Inflammatory macrophage treated with lipopolysaccharide for 1 hour (primary cell): ENCODE data around the gene MAML1.
A peak's percentile ranks its signal among the peaks of the same experiment; 100 is the strongest.
"Not testable (repeated sequence)": the region's sequence is repeated elsewhere in the genome, so short reads cannot be mapped to it uniquely, and the experiment has no call there.

Experiments
- DNase-seq, 2 donors: peaks; one replicate each; pipeline ENCODE4 v3.0.0-alpha.2; 2020 to 2022

MAML1 gene

DNA sequence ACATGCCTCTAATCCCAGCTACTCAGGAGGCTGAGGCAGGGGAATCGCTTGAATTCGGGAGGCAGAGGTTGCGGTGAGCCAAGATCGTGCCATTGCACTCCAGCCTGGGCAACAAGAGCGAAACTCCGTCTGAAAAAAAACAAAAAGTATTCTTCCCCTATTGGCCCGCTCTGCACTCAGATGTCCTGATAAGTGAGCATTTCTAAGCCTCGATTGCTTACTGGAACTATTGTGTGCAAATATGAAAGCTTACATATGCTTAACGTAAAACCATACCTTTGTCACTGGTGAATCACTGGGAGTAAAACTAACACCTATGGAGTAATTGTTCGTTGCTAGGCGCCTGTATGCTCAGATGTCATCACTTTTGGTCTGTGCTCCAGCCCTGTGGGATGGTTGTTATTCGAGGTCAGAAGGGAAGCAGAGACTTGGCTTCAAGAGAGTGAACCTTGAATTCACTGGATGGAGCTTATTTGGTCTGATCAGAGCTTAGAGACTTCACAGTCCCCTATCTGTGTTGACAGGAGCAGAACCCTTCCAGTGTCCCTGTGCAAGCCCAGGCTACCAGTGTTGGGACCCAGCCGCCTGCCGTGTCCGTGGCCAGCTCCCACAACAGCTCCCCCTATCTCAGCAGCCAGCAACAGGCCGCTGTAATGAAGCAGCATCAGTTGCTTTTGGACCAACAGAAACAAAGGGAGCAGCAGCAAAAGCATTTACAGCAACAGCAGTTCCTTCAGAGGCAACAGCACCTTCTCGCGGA is 35.9 kb downstream of the MAML1 start:
- no peak for DNase-seq

DNA sequence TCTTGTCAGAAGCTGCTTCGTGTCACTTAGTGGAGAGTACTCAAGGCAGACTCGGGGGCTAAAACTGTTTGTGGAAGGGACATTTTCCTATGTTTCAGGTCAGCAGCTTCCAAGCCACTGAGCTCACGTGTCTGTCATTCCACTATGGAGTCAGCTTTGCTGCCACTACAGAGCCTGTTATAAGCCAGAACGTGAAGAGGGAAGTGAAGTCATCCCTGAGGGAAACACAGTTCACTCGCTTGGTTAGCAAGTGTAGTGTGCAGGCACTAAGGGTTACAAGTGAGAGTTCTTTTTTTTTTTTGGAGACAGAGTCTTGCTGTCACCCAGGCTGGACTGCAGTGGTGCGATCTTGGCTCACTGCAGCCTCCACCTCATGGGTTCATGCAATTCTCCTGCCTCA is 36.6 kb downstream of the MAML1 start:
- peak; percentile 56 to 80 for DNase-seq

DNA sequence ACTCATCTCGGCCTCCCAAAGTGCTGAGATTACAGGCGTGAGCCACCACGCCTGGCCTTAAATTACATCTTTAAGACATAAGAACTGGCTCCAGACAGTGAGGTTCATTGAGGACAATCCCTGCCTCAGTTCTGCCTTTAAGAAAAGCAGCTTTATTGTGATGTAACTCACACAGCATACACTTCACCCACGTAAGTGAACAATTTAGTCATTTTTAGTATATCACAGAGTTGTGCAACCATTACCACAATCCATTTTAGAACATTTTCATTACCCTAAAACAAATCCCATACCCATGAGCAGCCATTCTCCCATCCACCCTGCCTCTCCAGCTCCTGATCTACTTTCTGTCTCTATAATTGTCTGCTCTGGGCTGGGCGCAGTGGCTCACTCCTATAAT is 37.2 kb downstream of the MAML1 start:
- peak; percentile 76 to 88 for DNase-seq

DNA sequence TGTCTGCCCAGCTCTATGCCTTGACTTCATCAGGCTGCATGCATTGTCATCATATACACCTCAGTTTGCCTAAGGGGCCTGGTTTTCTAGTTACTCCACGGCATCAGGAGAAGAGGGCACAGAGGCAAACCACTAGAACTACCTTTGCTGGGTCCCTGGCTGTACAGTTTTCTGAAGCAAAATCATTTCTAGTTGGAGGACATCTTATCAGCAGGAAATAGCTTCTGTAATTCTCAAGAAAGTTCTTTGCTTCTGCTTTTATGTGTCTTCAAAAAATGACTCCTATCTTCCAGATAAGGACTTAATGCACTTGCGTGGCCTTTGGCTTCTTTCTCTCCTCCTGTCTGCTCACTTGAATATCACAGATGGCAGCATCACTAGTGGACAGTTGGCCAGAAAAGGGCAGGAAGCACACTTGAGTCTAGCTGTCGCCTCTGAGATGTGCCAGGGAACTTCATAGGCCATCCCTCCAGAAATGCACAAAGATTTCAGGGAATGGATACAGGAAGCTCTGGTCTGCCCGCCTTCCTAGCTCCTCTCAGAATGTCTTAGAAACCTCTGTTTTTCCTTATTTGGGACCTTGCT is 38.8 kb downstream of the MAML1 start:
- DNase-seq = no peak

DNA sequence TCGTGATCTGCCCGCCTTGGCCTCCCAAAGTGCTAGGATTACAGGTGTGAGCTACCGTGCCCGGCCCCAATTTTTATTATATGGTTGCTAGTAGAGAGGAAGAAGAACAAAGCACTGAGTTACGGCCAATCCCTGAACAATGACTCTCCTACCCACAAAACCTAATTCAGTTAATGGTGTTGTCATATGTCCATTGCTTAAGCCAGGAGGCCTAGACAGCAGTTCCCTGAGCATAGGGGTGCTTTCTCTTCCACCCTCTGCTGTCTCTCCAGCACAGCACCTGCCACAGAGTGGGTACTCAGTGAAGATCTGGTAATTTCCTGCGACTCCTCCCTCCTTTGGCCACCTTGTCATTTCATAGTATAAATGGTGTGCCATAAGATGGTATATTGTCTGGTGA is 39.7 kb downstream of the MAML1 start:
- peak; percentile 33 to 60 for DNase-seq

DNA sequence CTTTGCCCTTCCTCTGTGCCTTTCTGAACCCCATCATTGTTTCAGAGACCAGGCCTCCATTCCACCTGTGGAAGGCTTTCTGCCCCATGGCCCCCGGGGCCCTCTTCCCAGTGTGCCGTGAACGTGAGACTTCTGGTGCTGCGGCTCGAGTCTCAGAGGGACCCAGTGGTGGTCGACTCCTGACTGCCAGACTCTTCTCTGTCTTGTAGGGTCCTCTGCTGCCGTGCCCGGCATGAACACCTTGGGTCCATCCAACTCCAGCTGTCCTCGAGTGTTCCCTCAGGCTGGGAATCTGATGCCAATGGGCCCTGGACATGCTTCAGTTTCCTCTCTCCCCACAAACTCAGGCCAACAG is 41.0 kb downstream of the MAML1 start:
- DNase-seq = no peak

DNA sequence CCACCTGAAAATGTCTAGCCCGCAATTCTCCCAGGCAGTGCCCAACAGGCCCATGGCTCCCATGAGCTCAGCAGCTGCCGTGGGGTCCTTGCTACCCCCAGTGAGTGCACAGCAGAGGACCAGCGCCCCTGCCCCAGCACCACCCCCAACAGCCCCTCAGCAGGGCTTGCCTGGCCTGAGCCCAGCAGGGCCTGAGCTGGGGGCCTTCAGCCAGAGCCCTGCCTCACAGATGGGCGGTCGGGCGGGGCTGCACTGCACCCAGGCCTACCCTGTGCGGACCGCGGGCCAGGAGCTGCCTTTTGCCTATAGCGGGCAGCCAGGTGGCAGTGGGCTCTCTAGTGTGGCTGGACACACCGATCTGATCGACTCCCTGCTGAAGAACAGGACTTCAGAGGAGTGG is 41.8 kb downstream of the MAML1 start:
- DNase-seq = no peak

DNA sequence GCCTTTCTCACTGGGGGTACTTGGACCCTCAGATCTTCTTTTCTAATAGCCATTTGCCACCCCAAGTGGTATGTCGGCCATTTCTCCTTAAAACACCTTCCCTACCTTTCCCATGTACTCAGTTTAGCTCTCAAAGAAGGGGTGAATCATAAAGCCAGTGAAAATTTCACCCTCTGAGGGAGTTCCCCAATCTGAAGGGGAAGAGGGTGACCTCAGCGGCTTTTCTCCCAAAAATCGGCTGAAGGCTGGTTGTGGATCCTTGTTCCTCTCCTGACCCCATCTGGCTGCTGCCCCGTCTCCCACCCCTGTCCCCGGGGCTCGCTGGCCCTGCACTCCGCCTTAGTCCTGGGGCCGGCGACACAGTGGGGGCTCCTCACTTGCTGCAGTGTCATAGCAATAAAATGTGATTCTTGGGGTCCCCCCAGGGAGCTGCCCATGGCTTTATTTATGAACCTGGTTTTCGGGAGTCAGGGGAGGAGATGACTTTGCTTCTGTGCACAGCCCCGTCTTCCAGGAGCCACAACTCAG is 43.9 kb downstream of the MAML1 start:
- peak; percentile 64 to 74 for DNase-seq

DNA sequence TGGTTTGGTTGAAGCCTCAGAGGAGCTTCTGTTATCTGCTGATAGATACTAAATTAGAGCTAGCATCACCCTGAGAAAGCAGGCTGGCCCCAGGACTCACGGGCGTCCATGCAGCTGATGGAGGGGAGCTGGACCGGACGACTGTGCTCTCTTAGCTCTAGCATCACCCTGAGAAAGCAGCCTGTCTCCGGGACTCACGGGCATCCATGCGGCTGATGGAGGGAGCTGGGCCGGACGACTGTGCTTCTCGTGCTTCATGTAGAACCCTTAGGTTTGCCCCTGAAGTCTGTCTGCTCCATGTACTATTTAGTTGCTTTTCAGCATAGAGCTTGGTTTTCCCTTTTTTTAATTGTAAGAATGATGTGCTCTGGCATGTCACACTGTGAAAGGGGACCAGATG is 44.8 kb downstream of the MAML1 start:
- DNase-seq = no peak

DNA sequence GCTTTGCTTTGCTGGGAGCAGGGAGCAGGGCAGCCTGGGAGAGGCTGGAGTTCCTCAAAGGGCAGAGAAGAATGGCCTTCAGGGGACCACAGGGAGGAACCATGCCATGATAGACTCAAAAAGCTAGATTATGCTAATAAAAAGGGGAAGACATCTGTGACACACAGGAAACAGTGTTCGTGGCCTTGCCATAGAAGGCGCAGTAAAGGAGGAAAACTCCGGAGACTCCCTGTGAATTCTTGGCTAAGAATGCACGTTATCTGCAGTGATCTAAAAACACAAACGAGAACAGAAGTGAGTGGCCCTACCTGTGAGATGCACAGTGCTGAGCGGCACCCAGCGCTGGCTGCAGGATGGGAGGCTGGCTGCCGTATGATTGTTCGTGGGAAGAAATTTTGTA is 45.3 kb downstream of the MAML1 start:
- peak; percentile 58 to 64 for DNase-seq

DNA sequence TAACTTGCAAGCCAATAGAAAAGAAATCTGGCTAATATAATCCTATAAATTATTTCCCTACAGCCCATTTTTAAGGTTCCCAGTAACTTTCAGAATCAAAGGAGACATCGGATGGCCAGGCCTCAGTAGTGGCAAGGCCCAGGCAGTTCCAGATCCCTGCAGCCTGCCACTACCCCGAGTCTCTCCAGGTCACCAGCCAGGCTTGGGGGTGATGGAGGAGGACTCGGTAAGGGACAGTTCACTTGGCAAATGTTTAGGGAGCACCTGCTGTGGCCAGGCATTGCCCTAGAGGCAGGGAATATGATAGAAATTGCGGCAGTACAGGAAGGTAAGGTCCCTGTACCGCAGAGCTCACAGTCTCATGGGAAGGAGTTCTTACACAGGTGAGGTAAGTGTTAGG is 46.0 kb downstream of the MAML1 start:
- DNase-seq = no peak

DNA sequence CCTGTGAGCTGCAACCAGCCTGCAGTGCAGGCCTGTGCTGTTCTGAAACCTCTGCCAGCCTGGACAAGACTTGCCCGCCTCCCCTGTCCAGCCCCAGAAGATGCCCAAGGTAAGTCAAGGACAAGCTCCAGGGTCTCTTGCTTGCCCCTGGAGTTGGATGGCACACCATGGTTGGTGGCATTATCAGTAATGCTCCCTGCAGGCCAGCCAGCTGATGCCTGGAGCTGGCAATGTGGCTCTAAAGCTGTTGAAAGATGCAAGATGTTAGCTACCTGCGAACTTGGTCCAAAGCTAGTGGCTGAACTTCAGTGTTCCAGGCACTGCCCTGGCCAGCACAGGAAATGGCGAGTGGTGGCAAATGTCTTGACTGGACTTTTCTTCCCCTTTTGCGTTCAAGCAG is 47.2 kb downstream of the MAML1 start:
- no peak for DNase-seq

DNA sequence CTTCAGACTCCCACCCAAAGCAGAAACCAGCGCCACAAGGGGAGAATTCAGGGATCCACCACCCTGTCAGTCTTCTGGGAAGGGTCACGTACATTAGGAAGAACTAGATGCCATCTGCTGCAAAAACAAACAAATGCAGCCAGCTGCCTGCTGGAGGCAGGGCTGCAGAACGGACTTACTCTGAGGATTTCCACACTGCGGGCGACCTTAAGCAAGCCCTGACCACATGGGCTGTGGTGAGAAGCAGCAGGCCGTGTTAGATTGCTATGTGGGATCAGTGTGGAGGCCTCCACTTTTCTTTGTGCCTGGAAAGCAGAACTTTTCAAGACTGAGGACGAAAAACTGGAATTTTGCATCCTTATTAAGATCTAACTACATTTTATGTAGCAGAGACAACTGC is 47.7 kb downstream of the MAML1 start:
- peak; percentile 83 to 84 for DNase-seq

DNA sequence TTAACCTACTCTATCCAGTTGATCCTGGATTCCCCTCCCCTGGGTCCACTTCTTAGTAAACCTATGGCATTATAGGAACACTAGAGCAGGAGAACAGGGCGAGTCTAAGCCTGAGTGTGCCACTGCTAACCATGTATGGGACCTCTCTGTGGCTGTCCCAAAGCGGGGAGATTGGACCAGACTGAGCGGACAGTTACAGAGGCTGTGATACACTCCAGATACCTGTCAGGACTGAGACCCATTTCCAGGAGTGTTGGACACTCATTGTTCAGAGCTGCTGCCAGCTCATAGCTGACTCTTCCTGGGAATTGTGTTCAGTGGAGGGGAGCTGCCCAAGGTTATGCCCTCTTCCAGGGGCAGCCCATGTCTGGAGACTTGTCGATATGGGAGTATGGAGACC is 49.2 kb downstream of the MAML1 start:
- no peak for DNase-seq

DNA sequence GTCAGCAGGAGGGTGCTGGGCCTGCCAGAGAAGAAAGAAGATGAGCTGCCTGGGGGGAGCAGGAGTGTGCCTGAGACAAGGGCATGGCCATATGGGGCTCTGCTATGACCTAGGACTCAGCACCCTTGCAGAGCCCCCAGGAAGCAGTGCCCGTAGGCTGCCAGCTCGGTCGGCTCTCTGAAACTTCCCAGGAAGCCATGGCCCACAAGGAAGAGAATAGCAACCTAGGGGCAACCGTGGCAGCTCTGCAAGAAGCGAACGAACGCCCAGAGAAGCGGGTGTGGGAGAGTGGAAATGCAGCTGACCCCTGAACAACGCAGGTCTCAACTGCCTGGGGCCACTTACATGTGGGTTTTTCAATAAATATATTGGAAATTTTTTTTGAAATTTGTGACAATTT is 50.5 kb downstream of the MAML1 start:
- DNase-seq = no peak

DNA sequence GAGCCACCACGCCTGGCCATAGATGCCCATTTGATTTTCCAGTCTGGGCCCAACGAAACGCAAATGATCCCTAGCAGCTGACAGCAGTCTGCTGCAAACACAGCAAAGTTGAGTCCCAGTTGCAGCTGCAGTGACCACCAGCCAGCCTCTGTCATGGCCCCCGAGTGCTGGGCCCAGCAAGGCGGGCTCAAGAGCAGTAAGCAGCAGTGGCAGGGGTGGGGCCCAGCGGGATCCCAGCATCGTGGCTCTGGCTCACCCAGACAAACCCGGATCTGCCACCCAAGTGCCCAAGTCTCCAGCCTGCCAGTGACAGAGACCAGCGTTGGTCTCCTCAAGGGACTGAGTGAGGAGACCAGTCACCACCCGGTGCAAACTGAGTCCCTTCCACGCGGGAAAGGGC is 54.2 kb downstream of the MAML1 start:
- DNase-seq = no peak

DNA sequence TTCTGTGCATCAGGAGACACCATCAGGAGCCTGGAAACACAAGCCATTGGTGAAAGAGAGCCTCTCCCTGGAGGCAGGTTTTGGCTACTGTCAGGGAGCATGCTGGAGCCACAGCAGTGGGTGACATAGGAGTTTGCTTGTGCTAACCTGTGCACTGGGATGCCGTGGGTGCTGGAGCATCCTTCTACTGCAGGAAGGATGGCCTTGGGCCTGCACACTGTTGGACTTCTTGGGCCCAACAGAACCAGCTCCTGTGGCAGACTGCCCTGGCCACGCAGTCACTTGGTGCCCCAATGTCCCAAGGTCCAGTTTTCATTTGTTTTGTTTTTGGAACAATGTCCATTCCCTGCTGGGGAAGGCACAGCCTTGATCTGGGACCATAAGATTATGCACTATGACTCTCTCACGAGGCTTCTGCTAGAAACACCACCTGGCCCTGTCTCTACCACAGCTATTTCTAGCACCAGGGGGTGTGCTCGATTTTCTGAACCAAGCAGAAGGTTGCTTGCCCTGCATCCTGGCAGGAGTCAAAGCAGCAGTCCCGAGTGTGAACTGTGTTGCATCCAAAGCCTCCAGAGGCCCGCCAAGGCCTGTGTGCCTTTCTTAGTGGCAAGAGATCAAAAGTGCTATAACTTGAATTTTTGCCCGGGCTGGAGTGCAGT is 55.7 kb downstream of the MAML1 start:
- DNase-seq = no peak

DNA sequence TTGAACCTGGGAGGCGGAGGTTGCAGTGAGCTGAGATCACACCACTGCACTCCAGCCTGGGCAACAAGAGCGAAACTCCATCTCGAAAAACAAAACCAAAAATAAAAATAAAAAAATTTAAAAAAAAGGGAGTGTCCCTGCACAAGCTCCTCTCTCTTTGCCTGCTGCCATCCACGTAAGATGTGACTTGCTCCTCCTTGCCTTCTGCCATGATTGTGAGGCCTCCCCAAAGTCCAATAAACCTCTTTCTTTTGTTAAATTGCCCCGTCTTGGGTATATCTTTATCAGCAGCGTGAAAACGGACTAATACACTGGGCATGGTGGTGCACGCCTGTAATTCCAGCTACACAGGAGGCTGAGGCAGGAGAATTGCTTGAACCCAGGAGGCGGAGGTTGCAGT is 56.7 kb downstream of the MAML1 start:
- DNase-seq = not testable (repeated sequence)

DNA sequence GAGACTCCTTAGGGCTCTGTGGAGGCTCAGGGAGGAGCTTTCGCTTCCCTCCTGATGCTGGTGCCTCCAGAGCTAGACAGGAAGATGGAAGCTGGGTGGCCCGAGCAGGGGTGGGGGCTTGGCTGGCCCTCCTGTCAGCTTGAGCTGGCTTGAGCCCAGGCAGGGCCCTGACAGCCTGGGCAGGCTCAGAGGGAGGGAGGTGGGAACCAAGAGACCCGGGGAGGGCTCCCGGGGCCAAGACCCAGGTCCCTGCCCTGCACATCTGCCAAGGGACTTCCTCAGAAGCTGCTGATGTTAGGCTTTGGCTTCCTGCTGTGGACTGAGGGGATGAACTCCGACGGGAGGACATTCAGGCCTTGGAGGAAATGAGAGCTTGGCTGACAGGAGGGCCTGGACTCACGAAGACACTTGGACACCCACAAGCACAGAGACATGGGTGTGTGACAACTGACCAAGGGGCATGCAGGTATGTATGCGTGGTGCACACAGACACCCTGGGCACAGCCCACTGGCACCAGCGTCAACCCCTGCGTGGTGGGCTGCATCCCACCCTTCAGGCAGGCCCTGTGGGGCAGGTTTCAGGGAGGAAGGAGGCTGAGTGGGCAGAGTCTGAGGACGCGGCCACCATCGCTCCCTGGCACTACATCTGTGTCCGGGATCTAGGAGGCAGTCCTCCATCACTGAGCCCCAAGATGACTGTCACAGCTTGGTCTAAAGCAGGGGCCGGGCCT is 59.4 kb downstream of the MAML1 start:
- no peak for DNase-seq

DNA sequence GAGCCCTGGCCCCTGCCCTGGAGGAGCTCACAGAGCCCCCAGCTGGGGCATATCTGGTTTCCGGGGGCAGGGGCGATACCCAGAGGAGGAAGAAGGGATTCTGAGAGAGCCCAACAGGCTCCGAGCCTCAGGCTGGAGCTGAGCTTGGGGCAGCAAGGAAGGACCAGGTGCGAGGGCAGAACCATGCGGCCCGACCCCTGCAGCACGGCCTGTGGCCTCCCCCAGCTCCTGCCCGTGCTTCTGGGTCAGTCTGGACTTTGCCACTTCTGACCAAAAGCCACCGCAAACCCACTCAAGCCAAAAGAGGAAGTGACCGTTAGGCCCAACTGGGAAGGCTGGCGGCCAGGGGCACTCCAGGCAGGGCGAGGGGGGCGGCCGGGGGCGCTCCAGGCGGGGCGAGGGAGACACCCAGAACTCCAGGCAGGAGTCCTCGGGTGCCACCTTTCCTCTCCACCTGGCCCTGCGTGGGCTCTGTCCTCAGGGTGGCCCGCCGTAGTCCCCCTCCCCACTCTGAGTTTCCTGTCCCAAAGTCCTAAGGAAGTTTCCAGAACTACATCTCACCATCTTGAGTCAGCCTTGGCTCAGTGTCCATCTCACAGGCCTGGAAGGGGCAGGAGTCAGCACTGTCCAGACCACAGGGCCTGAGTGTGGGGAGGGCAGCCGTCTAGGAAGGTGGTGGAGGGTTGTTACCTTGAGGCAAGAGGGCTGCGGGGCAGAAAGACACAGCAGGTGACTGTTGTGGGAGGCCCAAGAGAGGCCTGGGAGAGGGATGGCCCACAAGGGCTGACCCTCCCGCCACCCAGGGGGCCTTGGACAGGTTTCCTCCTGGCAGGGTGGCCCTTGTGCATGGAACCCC is 60.2 kb downstream of the MAML1 start:
- peak; percentile 31 to 52 for DNase-seq

DNA sequence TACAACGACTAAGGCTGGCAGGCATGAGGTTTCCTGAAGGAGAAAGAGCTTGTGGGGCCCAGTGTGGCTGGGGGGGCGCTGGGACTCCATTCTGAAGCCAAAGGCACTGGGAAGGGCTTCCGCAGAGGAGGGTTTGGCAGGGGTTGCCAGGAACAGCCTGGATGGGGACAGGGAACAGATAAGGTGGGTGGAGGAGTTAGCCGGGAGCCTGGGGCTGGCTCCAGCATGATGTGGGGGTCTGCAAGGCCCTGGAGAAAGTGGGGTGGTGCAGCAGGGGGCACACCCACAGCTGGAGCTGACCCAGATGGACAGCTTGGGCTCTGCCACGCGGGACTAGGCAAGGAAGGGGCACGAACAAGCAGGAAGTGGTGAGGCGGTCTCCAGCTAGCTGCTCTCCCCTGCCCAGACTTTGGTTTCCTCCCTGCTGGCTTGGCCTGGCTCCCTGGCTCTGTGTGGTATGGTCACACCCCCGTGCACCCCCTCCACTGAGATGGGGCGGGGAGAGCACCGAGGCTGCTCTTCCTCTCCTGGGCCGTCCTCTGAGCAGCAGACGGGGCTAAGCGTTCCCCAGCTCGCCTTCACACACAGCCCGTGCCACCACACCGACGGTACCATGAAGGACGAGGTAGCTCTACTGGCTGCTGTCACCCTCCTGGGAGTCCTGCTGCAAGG is 61.0 kb downstream of the MAML1 start, which contains the start of gene LTC4S:
LTC4S (plus strand) TSS at position 519 of the 672 bp plus-strand sequence; CDS start at position 614, 95 bp downstream.
- DNase-seq = no peak

DNA sequence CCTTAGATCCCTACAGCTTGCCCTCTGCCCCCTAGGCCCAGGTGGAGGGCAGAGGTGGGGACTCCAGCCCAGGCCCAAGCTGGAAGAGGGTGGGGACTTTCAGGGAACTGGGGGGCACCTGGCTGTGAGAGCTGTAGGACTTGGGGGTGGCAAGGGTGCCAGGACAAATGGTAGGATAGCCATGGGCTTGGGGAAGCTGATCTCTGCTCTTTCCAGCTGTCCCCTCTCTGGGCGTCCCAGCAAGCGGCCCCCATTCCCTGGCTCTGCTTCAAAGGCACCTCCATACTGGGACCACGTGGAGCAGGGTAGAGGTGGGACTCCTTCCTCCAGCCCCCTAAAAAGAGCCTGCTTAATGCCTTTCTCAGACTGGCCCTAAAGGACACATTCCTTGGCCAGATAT is 61.5 kb downstream of the MAML1 start:
- DNase-seq = no peak
